ENCODE measurements around the gene ABT1.

- TF ChIP-seq EZH2 (IDR thresholded peaks at IDR 0.05; ENCODE audit: insufficient read depth, poor library complexity, severe bottlenecking) (no peak), EZH2phosphoT487 (IDR thresholded peaks at IDR 0.05; ENCODE audit: insufficient read depth, low read depth) (no peak)
These were observed 5.5 kb downstream of the ABT1 start for GRCh38 chr6:26602262-26602661.

Data from GM23248 (cell line).